HCT116 (cell line): ENCODE data around the gene MBOAT1. TPM values are rescaled to one million over a fixed set of nuclear protein-coding genes. Genes with fewer than 3 reads are reported as not detected.

Experiments
- ATAC-seq: fragments of 200-7000 bp; cut with Tn5 transposase; 2 replicates; pipeline ENCODE4 v1.9.1; 2020; ENCODE audit warnings: mild to moderate bottlenecking, moderate library complexity
- BruUV-seq: library from RNA; stranded (reverse); fragments of 400-500 nt; replicated peaks from 2 replicates; lab custom pipeline; 2021; lab: Mats Ljungman, UMichigan
- CTCF ChIA-PET: fragments of 300-600 bp; sonication (Branson Sonifier 250); formaldehyde crosslinking; loops from one replicate; lab custom pipeline; 2021; ENCODE audit warnings: antibody characterized with exemption; lab: Charles Lee
- POLR2A ChIA-PET: fragments of 300-600, 350-600 bp; sonication (Branson Sonifier 250); formaldehyde crosslinking; loops from one replicate; lab custom pipeline; 2021; ENCODE audit warnings: antibody characterized with exemption; lab: Charles Lee
- RAD21 ChIA-PET, 2 experiments: fragments of 300-600 bp; sonication (Branson Sonifier 250); formaldehyde crosslinking; loops; one replicate each; lab custom pipeline; 2023; ENCODE audit warnings: low total read pairs in 2 of 2; ENCODE audit not compliant: uncharacterized antibody in 2 of 2, unreplicated experiment in 2 of 2, low non-redundant PET in 1 of 2; lab: Charles Lee
- DNase-seq: peaks from one replicate; pipeline ENCODE4 v3.0.0-alpha.2; 2010; ENCODE audit warnings: low read depth, low spot score
- H2AFZ ChIP-seq: fragments of 200-600 bp; shearing (Covaris generic), sonication (generic); 2 replicates; pipeline ENCODE4 v1.6.1; 2017; ENCODE audit warnings: low read depth, mixed run types, mixed read lengths, antibody characterized with exemption, low read length; ENCODE audit not compliant: poor library complexity, severe bottlenecking
- H3K27ac ChIP-seq: 2 replicates; pipeline ENCODE4 v1.5.1; 2012; ENCODE audit warnings: low read depth, low read length
- H3K27me3 ChIP-seq: fragments of 200-600 bp; sonication (generic); 2 replicates; pipeline ENCODE4 v1.6.1; 2016; ENCODE audit warnings: mixed run types, low read length, mixed read lengths; ENCODE audit not compliant: insufficient read depth
- H3K36me3 ChIP-seq, 2 experiments: fragments of 200-500 bp in 1 of 2; fragments of 200-600 bp in 1 of 2; sonication (Bioruptor generic) in 1 of 2; sonication (generic) in 1 of 2; 2 replicates each; pipeline versions ENCODE4 v1.5.1 to v1.6.1; 2014 to 2016; ENCODE audit warnings: low read length in 2 of 2, inconsistent platforms in 1 of 2, mixed read lengths in 1 of 2, mixed run types in 1 of 2; ENCODE audit not compliant: insufficient read depth in 2 of 2, control insufficient read depth in 1 of 2
- H3K4me1 ChIP-seq, 2 experiments: fragments of 200-600 bp in 1 of 2; sonication (generic) in 1 of 2; 2 replicates each; pipeline versions ENCODE4 v1.5.1 to v1.6.1; 2012 to 2017; ENCODE audit warnings: low read length in 2 of 2, inconsistent platforms in 1 of 2, mild to moderate bottlenecking in 1 of 2, mixed read lengths in 1 of 2, mixed run types in 1 of 2, moderate library complexity in 1 of 2; ENCODE audit not compliant: insufficient read depth in 2 of 2, control insufficient read depth in 1 of 2
- H3K4me2 ChIP-seq: fragments of 200-600 bp; sonication (generic); 2 replicates; pipeline ENCODE4 v1.6.1; 2017; ENCODE audit warnings: mixed run types, low read length, mixed read lengths
- H3K4me3 ChIP-seq, 2 experiments: fragments of 200-600 bp in 1 of 2; sonication (generic) in 1 of 2; replicated peaks in 1 of 2; 2 replicates each; pipeline ENCODE4 v1.5.1; 2011 to 2016; ENCODE audit warnings: low read length in 2 of 2, control low read depth in 1 of 2, low read depth in 1 of 2, mild to moderate bottlenecking in 1 of 2, mixed read lengths in 1 of 2, mixed run types in 1 of 2
- H3K79me2 ChIP-seq: fragments of 200-600 bp; sonication (generic); 2 replicates; pipeline ENCODE4 v1.6.1; 2017; ENCODE audit warnings: mild to moderate bottlenecking, mixed run types, low read length, moderate library complexity, mixed read lengths; ENCODE audit not compliant: insufficient read depth
- H3K9ac ChIP-seq: fragments of 200-600 bp; sonication (generic); 2 replicates; pipeline ENCODE4 v1.6.1; 2016; ENCODE audit warnings: low read length, mixed read lengths
- H3K9me2 ChIP-seq: fragments of 200-600 bp; sonication (generic), shearing (Covaris generic); 2 replicates; pipeline ENCODE4 v1.6.1; 2017; ENCODE audit warnings: mixed run types, mild to moderate bottlenecking, moderate library complexity; ENCODE audit not compliant: insufficient read depth
- H3K9me3 ChIP-seq, 2 experiments: fragments of 200-500 bp in 1 of 2; fragments of 200-600 bp in 1 of 2; sonication (Bioruptor generic) in 1 of 2; sonication (generic) in 1 of 2; 2 replicates each; pipeline ENCODE4 v1.6.1; 2014 to 2017; ENCODE audit warnings: low read length in 2 of 2, mixed read lengths in 2 of 2, inconsistent platforms in 1 of 2, low read depth in 1 of 2, mild to moderate bottlenecking in 1 of 2, mixed run types in 1 of 2, moderate library complexity in 1 of 2; ENCODE audit not compliant: control insufficient read depth in 1 of 2, insufficient read depth in 1 of 2
- H4K20me1 ChIP-seq: fragments of 200-600 bp; sonication (generic), shearing (Covaris generic); 2 replicates; pipeline ENCODE4 v1.6.1; 2017; ENCODE audit warnings: mixed run types, mild to moderate bottlenecking, moderate library complexity; ENCODE audit not compliant: insufficient read depth
- POLR2A ChIP-seq: IDR thresholded peaks from 2 replicates; pipeline ENCODE4 v1.7.0; 2011; ENCODE audit warnings: borderline replicate concordance; ENCODE audit not compliant: insufficient read depth, insufficient read length; ENCODE audit errors: extremely low read depth
- RAD21 ChIP-seq: IDR thresholded peaks from 2 replicates; pipeline ENCODE4 v1.6.1; 2012; ENCODE audit warnings: low read depth, mild to moderate bottlenecking
- SRF ChIP-seq: IDR thresholded peaks from 2 replicates; pipeline ENCODE4 v1.6.1; 2012; ENCODE audit warnings: low read depth
- ZNF274 ChIP-seq: fragments of 200-500 bp; sonication (Bioruptor generic); IDR thresholded peaks from 2 replicates; pipeline ENCODE4 v1.6.1; 2014; ENCODE audit warnings: mild to moderate bottlenecking, low read depth, low read length, inconsistent platforms
- intact Hi-C: fragments of 100-400 bp; cut with micrococcal nuclease; formaldehyde crosslinking; loops from 2 replicates; pipeline ENCODE4 v1.10.0; 2022
- total RNA-seq: library from RNA; stranded (reverse); gene quantifications from one replicate; pipeline ENCODE4 v1.2.1, GENCODE V29; 2021; ENCODE audit not compliant: unreplicated experiment
- TF ChIP-seq, protein P1 (sequence below): IDR thresholded peaks from 2 replicates; pipeline ENCODE4 v1.6.1; 2011; ENCODE audit warnings: mild to moderate bottlenecking, low read length, moderate library complexity; ENCODE audit not compliant: insufficient replicate concordance; ENCODE audit errors: extremely low read depth
- TF ChIP-seq, protein P2 (sequence below), 3 experiments: fragments of 200-600 bp in 1 of 3; sonication (generic) in 1 of 3; IDR thresholded peaks in 2 of 3; conservative IDR thresholded peaks in 1 of 3; 2 replicates each; pipeline ENCODE4 v1.5.1; 2012 to 2017; ENCODE audit warnings: low read depth in 2 of 3, low read length in 2 of 3, antibody characterized with exemption in 1 of 3, borderline replicate concordance in 1 of 3, control low read depth in 1 of 3, mild to moderate bottlenecking in 1 of 3, mixed read lengths in 1 of 3, mixed run types in 1 of 3, moderate library complexity in 1 of 3; ENCODE audit not compliant: insufficient read depth in 1 of 3

The MBOAT1 gene
- total RNA-seq, 1 experiment from 2014 or later, result 11.7 TPM

DNA sequence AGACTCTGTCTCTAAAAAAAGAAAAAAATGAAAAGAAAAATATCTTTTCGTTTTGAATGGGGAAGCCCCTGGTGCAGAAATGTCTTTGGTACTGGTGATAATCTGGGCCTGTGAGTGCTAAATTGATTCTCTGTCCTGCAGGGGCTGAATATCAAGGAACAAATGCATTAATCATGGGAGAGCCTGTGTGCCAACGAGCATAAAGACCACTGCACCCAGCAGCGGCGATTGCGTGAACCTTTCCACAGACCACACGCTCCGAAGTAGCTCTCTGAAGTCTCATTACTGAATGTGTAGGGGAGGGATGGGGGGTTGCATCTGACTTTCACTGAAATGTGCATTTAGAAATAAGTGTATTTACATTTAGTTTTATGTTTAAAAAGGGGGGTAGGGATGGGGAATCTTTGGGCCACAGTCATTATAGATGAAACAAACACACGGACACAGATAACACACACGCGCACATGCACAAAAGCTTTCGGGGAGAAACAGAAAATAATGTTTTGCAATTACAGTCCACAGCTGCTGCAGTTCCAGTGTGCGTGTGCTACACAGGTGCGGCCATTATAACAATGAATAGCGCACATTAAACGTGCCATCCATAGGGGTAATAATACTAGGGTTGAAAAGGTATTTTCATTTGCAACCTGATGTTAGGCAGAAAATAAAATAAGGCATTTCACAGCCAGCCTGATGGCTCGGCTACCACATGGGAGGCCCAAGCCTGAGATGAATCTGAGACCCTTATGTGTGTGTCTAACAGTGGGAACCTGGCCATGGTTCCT, 154.0 kb downstream of the MBOAT1 start (continued):
- TF ChIP-seq SRF (no peak), ZNF274 (no peak)
- TF ChIP-seq, protein P1, sequence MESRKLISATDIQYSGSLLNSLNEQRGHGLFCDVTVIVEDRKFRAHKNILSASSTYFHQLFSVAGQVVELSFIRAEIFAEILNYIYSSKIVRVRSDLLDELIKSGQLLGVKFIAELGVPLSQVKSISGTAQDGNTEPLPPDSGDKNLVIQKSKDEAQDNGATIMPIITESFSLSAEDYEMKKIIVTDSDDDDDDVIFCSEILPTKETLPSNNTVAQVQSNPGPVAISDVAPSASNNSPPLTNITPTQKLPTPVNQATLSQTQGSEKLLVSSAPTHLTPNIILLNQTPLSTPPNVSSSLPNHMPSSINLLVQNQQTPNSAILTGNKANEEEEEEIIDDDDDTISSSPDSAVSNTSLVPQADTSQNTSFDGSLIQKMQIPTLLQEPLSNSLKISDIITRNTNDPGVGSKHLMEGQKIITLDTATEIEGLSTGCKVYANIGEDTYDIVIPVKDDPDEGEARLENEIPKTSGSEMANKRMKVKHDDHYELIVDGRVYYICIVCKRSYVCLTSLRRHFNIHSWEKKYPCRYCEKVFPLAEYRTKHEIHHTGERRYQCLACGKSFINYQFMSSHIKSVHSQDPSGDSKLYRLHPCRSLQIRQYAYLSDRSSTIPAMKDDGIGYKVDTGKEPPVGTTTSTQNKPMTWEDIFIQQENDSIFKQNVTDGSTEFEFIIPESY, result no peak

DNA sequence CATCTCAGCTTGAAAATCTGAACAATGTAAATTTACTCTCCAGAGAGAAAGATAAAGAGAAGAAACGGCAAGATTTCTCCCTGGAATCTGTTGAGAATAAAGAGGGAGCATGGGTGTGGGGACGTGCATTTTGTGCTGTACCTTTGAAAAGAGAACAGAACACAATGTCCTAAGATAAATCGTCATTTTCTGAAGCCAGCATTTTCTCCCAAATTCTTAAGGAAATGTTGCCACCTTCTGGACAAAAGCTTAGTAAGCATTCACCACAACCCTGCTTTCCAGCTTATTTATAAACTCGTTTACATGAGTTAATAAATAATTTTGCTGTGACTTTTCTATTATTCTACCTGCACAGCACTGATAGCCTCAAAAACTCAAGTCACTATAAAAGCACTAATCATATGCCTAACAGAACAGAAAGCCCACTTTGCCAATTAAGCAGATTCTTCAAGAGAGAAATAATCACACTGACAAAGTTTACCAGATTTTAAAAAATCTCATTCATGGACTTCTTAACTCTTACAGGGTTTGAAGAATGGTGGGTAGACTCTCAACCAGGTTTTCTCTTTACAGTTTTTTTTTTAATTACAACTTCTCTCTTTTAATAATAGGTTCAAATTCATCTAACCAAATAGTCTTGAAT, 155.8 kb downstream of the MBOAT1 start:
- Histone ChIP-seq H3K9ac (no peak overlapping the region), H3K4me1 (no peaks in the 10 kb centered on the region), H4K20me1 (no peaks in the 10 kb centered on the region), H3K36me3 (no peaks in the 10 kb centered on the region), H3K9me3 (no peaks in the 10 kb centered on the region), H2AFZ (no peak overlapping the region), H3K27ac (no peak overlapping the region), H3K27me3 (no peaks in the 10 kb centered on the region), H3K4me2 (no peak overlapping the region), H3K9me2 (no peaks in the 10 kb centered on the region), H3K4me3 (no peak overlapping the region), H3K79me2 (no peaks in the 10 kb centered on the region)
- TF ChIP-seq, protein P2, sequence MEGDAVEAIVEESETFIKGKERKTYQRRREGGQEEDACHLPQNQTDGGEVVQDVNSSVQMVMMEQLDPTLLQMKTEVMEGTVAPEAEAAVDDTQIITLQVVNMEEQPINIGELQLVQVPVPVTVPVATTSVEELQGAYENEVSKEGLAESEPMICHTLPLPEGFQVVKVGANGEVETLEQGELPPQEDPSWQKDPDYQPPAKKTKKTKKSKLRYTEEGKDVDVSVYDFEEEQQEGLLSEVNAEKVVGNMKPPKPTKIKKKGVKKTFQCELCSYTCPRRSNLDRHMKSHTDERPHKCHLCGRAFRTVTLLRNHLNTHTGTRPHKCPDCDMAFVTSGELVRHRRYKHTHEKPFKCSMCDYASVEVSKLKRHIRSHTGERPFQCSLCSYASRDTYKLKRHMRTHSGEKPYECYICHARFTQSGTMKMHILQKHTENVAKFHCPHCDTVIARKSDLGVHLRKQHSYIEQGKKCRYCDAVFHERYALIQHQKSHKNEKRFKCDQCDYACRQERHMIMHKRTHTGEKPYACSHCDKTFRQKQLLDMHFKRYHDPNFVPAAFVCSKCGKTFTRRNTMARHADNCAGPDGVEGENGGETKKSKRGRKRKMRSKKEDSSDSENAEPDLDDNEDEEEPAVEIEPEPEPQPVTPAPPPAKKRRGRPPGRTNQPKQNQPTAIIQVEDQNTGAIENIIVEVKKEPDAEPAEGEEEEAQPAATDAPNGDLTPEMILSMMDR (IDR thresholded peaks at IDR 0.05 in 2 of 3, conservative IDR thresholded peaks at IDR 0.05 in 1 of 3; ENCODE audit: borderline replicate concordance in 1 of 3, insufficient read depth in 1 of 3, low read depth in 2 of 3, low read length in 2 of 3), result peak; percentile 48 to 74 (median 69)
- TF ChIP-seq POLR2A (no peak), RAD21 (peak; percentile 86)
- peak; percentile 54; the same call in 1 of the 2 replicates for ATAC-seq
- ChIA-PET CTCF (interaction anchor here (0.7 to 2.1 kb wide), 13 partner anchors 12 to 1530 kb away, joined by 3 to 21 read pairs (median 5); no protein-coding TSS in a partner anchor), POLR2A (no interaction called here), RAD21 (interaction anchor here (0.6 to 1.2 kb wide), 3 partner anchors 221 to 1059 kb away, joined by 4 to 6 read pairs (median 4); no protein-coding TSS in a partner anchor)
- DNase-seq, result peak; percentile 52
- intact Hi-C loops, result loop anchor here (1.0 to 10.0 kb wide), 8 partner anchors 184 to 1732 kb away; no protein-coding TSS in a partner anchor
- BruUV-seq, result no TSS peak
